ENCODE data around the gene IFI35.
"Not testable (repeated sequence)": the region's sequence is repeated elsewhere in the genome, so short reads cannot be mapped to it uniquely, and the experiment has no call there.

IFI35 gene

GRCh38 chr17:42997390-42997983 is 9.1 kb upstream of the IFI35 start:
- in situ Hi-C loops (cut with MboI; ENCODE audit: low sequenced_read_pairs): no loop called here

GRCh38 chr17:42997984-42998938 is 8.3 kb upstream of the IFI35 start, which contains the start of gene RPL27:
TSS of gene RPL27 (plus strand) at chr17:42998419. CDS start at chr17:42998751, 332 bp downstream.
- in situ Hi-C loops (cut with MboI; ENCODE audit: low sequenced_read_pairs): no loop called here

DNA sequence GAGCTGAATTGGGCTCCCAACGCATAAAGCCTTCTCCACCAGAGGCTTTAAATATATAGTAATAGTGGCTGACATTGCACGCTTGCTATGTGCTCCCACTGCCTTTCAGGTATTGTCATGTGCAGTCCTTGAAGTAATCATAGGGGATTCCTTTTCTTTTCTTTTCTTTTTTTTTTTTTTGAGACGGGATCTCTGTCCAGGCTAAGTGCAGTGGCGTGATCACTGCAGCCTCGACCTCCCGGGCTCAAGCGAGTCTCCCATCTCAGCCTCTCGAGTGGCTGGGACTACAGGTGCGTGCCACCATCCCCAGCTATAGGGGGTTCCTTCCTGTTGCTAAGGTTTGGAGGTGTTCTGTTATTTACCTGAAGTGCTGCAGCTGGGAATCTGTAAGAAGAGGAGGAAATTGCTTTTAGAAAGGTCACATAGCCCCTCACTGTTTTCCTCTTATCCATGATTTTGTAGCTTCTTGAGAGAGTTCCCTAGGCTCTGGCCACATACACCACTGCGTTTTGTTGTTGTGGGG is 7.5 kb upstream of the IFI35 start:
- in situ Hi-C loops (cut with MboI; ENCODE audit: low sequenced_read_pairs): no loop called here

- in situ Hi-C loops (cut with MboI; ENCODE audit: low sequenced_read_pairs): not testable (repeated sequence)
Measured at GRCh38 chr17:43000894-43001293, 5.7 kb upstream of the IFI35 start.

DNA sequence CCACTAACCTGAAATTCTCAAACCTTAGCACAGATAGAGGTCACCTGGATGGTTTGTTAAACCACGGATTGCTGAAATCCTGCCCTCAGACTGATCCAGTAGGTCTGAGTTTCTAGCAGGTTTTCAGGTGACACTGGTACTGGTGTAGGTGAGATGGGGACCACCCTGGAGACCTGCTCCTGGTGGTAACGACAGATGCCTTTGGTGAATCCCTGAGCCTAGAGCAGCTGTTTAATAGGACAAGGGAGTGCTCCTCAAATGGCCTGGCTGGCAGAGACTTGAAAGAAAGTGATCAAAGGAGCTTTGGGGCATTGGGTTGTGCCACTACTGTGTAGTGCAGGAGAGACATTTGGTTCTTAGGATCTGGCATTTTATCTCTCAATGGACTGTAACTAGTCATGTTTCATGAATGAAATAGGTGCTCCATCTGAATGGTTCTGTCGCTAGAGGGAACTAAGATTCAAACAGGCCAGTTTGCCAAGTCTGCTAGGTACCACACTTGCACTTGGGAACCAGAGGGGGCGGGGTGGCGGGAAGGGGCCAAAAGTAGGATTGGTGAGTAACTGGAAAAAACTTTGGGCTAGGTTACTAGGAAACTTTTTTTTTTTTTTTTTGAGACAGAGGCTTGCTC is 2.9 kb upstream of the IFI35 start:
- in situ Hi-C loops (cut with MboI; ENCODE audit: low sequenced_read_pairs): no loop called here

- in situ Hi-C loops (cut with MboI; ENCODE audit: low sequenced_read_pairs): no loop called here
Measured at GRCh38 chr17:43010667-43011308, 4.2 kb downstream of the IFI35 start.

GRCh38 chr17:43011728-43012472 is 5.3 kb downstream of the IFI35 start:
- in situ Hi-C loops (cut with MboI; ENCODE audit: low sequenced_read_pairs): no loop called here

DNA sequence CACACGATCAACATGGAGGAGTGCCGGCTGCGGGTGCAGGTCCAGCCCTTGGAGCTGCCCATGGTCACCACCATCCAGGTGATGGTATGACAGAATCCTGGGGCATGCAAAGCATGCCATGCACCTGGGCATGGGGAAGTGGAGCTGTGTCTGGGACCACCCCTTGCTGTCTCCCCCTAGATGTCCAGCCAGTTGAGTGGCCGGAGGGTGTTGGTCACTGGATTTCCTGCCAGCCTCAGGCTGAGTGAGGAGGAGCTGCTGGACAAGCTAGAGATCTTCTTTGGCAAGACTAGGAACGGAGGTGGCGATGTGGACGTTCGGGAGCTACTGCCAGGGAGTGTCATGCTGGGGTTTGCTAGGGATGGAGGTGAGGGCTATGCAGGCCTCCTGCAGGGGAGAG is 6.7 kb downstream of the IFI35 start:
- in situ Hi-C loops (cut with MboI; ENCODE audit: low sequenced_read_pairs): no loop called here

GRCh38 chr17:43014020-43014648 is 7.5 kb downstream of the IFI35 start:
- in situ Hi-C loops (cut with MboI; ENCODE audit: low sequenced_read_pairs): no loop called here

- in situ Hi-C loops (cut with MboI; ENCODE audit: low sequenced_read_pairs): no loop called here
Measured at GRCh38 chr17:43014649-43015542, 8.3 kb downstream of the IFI35 start.

GRCh38 chr17:43015579-43015978 is 9.0 kb downstream of the IFI35 start:
- in situ Hi-C loops (cut with MboI; ENCODE audit: low sequenced_read_pairs): no loop called here

- in situ Hi-C loops (cut with MboI; ENCODE audit: low sequenced_read_pairs): no loop called here
Measured at GRCh38 chr17:43016216-43016615, 9.6 kb downstream of the IFI35 start.

DNA sequence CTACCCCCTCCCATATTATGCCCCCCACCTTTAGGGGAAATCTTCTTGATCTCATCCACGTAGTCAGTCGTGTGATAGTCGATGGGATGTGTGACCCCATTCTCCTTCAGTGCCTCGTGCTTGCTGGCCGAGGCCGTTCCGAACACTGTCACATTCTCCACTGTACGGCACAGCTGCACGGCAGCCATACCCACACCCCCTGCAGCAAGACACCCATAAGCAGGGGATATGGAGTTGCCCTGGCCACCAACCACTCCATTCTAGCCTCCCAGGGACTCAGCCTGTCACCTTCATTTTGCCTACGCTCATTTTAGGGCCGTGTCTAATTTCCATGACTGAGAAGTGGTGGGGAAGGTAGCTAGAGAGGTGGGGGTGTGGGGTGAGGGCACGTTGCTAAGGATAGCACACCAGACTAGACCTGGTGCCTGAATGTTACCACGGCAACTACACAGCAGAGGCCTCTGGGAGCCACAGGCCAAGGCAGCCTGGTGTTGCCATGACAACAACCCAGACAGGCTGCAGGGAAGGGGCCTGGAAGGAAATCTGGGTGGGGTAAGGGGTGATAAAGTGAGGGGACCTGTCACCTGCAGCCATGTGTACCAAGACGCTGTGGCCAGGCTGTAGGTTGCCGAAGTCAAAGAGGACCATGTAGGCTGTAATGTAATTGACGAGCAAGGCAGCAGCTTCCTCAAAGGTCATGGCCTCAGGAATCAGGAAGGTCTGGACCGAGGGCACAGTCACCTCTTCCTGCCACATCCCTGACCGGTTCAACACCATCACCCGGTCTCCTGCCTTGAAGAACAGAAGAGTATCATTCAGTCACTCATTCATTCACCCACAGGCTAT is 11.6 kb downstream of the IFI35 start:
- in situ Hi-C loops (cut with MboI; ENCODE audit: low sequenced_read_pairs): no loop called here

- in situ Hi-C loops (cut with MboI; ENCODE audit: low sequenced_read_pairs): no loop called here
Measured at GRCh38 chr17:43018932-43019331, 12.3 kb downstream of the IFI35 start.

DNA sequence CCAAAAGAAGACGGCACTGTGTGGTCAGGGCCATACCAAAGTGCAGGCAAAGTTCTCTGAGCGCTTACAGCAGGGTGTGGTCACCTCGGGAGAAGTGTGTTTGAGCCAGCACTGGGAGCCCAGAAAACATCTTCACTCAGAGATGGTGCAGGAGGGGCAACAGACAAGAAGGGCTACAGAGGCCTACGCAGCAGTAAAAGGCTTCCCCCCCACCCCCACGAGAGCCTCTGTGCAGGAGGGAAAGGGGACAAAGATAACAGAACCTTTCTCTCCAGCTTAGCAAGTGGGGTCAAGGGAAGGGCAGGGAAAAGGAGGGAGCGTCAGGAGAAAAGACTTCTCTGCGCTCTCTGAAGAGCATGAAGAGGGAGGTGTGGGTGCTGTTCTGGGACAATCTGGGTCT is 12.8 kb downstream of the IFI35 start:
- in situ Hi-C loops (cut with MboI; ENCODE audit: low sequenced_read_pairs): no loop called here

- in situ Hi-C loops (cut with MboI; ENCODE audit: low sequenced_read_pairs): no loop called here
Measured at GRCh38 chr17:43020030-43020621, 13.5 kb downstream of the IFI35 start.

All from HL-60/S4 (cell line).